GM18499 (cell line): ENCODE results near the gene CHST3.
"Not testable (repeated sequence)": the region's sequence is repeated elsewhere in the genome, so short reads cannot be mapped to it uniquely, and the experiment has no call there.

Experiments
- ATAC-seq: cut with Tn5 transposase; IDR thresholded peaks from one replicate; pipeline ENCODE4 v1.9.1; 2021; ENCODE audit warnings: moderate number of reproducible peaks; ENCODE audit not compliant: insufficient read depth, unreplicated experiment

Gene CHST3

GRCh38 chr10:71984809-71985388 lies 20.7 kb downstream of the CHST3 start:
- no peak for ATAC-seq

DNA sequence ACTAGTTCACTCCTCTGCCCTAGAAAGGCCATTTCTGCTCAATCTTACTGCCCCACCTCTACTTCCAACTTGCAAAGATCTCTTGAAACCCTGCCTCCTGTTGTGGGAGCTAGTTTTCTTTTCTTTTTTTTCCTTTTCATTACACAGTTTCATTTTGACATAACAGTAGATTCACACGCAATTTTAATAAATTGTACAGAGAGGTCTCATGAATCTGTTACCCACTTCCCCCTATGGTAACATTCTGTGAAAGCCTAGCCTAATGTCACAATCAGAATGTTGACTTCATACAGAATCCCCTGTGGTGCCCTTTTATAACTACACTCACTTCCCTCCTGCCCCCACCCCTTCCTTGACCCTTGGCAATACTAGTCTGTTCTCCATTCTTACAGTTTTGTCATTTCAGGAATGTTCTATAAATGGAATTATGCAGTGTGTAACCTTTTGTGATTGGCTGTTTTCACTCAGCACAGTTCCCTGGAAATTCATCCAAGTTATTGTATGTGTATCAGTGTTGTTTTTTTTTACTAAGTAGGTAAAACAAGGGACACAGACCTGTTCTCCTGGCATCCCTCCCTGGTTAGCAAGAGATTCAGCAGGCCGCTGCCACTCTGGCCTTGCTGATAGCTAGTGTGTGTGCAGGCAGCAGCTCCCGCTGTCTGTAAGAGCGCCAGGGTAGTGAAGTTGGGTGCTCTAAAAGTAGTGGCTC lies 21.5 kb downstream of the CHST3 start:
- ATAC-seq: no peak

DNA sequence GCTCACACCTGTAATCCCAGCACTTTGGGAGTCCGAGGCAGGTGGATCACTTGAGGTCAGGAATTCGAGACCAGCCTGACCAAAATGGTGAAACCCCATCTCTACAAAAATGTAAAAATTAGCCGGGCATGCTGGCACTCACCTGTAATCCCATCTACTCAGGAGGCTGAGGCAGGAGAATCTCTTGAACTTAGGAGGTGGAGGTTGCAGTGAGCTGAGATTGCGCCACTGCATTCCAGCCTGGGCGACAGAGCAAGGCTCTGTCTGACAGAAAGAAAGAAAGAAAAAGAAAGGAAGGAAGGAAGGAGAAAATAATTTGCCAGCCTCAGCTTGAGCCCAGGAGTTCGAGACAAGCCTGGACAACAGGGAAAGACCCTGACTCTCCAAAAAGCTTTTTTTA lies 24.7 kb downstream of the CHST3 start:
- ATAC-seq: not testable (repeated sequence)

DNA sequence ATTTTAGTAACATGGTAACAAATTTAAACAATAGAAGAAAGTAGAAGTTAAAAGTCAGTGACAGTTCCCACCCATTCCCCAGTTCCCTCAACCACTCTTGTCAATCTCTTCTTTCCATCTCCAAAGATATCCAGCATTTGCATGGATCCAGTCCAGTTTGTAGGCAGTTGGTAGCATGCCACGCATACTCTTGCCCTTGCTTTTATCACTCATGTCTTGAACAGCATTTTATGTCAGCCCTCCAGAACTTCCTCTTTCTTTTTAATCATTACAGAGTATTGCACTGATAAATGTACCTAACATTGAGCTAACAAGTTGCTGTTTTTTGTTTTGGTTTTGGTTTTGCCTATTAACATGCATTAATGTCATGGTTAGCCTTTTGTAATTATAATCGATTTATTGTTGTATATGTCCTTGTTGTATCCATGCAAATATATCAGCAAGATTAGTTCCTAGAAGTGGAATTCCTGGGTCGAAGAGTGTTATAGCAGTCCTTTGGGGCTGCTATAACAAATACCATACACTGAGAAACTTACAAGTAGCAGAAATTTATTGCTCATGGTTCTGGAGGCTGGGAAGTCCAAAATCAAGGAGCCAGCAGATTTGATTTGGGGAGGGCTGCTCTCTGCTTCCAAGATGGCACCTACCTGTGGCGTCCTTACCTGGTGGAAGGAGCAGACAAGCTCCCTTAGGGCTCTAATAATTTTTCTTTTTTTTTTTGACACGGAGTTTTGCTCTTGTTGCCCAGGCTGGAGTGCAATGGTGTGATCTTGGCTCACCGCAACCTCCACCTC lies 25.7 kb downstream of the CHST3 start:
- ATAC-seq: no peak

- no peak for ATAC-seq
Observed at GRCh38 chr10:71990706-71991269, 26.6 kb downstream of the CHST3 start.

- no peak for ATAC-seq
Observed at GRCh38 chr10:71995449-71995848, 31.3 kb downstream of the CHST3 start.

- ATAC-seq: no peak
Observed at GRCh38 chr10:71995887-71996575, 31.8 kb downstream of the CHST3 start.

DNA sequence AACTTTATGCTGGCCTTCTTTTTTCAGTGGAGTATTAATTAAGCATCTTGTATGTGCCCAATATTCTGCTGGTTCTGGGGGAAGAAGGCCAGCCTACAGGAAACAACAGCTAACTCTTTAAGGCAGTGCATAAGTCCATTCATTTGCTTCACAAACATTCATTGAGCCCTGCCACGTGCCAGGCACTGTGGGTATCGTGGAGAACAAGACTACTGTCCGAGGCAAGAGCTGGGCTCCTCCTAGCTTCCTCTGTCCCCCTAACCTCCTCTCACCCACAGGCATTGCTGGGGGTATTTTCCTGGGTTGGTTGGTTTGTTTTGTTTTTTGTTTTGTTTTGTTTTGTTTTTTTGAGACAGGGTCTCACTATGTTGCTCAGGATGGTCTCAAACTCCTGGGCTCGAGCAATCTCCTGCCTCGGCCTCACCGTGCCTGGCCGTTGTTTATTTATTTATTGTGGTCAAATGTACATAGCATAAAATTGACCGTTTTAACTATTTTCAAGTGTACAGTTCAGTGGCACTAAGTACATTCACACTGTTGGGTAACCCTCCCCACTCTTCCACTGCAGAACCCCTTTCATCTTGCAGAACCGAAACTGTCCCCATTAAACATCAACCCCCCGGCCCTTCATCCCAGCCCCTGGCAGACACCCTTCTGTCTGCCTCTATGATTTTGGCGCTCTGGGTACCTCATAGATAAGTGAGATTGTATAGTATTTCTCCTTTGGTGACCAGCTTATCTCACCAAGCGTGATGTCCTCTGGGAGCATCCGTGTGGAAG lies 32.6 kb downstream of the CHST3 start:
- no peak for ATAC-seq

DNA sequence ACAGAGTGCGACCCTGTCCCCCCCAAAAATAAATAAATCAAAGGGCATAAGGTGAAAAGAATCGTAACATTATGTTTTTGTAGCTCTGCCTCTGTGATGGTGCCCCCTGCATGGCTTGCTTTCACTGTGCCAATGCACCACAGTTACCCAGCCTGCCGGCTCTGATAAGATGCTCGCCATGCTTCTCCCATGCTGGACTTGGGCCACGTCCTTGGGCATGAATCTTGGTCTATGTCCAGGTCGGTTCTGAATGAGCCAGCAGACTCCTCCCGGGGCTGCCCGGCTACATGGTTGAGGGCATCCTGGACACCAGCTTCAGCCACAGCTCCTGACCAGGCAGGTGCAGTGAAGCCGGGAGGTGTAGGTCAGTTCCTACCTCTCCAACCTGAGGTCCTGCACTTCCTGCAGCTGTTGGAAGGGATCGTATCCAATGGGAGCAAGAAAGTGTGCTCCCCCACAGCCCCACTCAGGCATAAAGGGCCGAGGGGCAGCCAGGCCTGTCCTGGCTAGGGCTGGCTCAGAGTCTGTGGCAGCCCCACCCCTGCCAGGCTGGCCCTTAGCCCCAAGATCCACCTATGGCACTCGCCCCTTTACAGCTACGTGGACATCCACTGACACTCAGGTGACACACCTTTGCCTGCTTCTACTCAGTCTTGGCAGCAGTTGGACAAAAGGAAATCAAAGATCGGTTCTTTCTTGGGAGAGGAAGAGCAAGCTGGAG lies 34.1 kb downstream of the CHST3 start:
- ATAC-seq: no peak

DNA sequence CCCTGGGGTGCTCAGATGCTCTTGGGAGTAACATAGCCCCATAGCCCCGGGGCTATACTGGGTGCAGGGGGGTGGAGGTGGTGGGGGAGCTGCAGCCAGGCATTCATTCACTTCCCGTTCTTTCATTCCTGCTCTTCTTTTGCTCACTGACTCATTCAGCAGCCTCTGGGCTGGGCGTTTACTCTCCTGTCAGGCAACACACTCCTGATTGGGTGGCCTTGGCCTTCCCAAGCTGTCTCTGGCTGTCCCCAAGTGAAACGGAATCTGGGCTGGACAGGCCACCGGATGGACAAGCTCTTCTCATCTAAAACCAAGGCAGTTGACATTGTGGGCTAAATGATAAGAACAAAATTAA lies 34.6 kb downstream of the CHST3 start:
- no peak for ATAC-seq

DNA sequence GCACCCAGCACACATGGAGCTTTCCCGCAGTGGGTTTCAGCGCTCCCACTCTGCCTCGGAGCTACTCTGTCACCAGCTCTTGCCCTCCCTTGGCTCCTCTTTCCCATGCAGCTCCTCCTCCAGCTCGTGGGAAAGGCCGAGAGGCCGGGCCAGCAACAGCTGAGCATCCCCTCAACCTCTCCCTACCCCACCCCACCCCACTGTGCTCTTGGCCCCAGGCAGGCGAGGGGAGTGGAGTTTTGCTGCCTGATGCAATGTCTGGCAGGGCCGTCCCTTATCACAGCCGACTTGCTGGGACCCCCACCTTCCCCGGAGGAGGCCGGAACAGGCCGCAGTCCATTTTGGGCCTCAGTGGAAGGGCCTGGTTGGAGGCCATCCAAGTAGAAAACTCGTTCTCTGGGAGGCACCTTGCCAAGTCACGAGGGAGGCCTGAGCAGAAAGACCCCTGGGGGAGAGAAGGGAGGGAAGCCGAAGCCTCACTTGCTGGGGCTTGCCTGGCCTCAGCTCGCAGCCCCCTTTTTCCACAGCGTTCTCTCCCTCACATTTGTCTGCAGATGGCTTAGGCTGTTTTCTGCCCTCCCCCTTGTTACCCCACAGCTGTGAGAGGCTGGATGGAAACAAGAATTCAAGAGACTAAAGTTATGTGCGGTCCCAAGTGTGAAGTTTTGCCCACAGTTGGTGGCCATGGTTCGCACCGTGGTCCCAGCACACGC lies 35.3 kb downstream of the CHST3 start:
- ATAC-seq: no peak

DNA sequence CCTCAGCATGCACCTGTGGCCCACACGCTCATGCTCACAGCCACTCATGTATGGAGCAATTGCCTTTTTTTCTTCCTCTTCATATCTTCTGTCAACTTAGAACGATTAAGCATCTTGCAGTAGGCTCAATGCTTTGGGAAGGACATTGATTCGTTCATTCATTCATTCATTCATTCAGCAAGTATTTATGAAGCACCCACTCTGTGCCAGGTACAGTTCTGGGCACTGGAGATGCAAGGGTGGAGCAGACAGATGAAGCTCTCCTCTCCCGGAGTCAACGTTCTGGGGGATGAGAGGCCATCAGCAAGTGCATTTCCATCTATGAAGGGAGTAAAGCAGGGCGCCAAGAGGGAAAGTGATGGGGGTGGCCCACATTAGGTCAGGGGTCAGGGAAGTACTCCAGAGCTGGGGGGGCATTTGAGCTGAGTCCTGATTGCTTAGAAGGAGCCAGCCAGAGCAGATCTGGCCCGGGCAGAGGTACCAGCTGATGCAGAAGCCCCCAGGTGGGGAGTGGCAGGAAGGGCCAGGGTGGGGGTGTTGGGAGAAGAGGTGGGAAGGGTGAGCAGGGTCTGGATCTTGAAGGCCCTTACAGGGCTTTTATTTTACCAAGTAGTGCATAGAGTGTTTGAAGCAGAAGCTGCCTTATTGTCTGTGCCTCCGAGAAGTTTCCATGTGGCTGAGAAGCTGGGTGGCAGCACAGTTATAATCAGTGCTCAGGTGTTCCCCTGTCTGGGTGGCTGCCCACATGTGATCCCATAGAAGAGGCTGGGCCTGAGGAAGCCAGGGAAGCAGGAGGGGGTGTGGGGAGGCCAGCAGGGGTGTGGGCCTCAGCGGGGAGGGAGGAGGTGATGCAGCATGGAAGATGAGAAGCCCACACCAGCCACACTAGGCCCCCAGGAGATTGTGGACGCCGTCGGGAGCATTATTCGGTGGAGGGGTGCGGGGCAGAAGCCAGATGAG lies 36.2 kb downstream of the CHST3 start:
- no peak for ATAC-seq

GRCh38 chr10:72001033-72001395 lies 36.8 kb downstream of the CHST3 start:
- no peak for ATAC-seq

GRCh38 chr10:72002354-72003295 lies 38.4 kb downstream of the CHST3 start:
- no peak for ATAC-seq

GRCh38 chr10:72006026-72006425 lies 41.8 kb downstream of the CHST3 start:
- ATAC-seq: no peak

- no peak for ATAC-seq
Observed at GRCh38 chr10:72007246-72007892, 43.2 kb downstream of the CHST3 start.
